Activated naive CD4-positive, alpha-beta T cell treated with anti-CD3 and anti-CD28 coated beads, Interleukin-2, amount 10 ng/mL, durations not matched to agents 7 days and 5 days (primary cell): Measurements from ENCODE around the gene CYB5A.

Source experiments
- CTCF ChIA-PET: fragments of 350-600 bp; sonication (Branson Sonifier 250); formaldehyde crosslinking; loops from one replicate; lab custom pipeline; 2021; ENCODE audit warnings: antibody characterized with exemption; lab: Charles Lee
- DNase-seq: peaks from one replicate; pipeline ENCODE4 v3.0.0-alpha.2; 2020
- H3K27ac Mint-ChIP-seq: one replicate; pipeline ENCODE4 v1.8.0; 2021; ENCODE audit warnings: mild to moderate bottlenecking, moderate library complexity, mixed read lengths
- H3K27me3 Mint-ChIP-seq: one replicate; pipeline ENCODE4 v1.8.0; 2021; ENCODE audit warnings: mild to moderate bottlenecking, mixed read lengths
- H3K36me3 Mint-ChIP-seq: one replicate; pipeline ENCODE4 v1.8.0; 2021; ENCODE audit warnings: mixed read lengths
- H3K4me1 Mint-ChIP-seq: one replicate; pipeline ENCODE4 v1.8.0; 2021; ENCODE audit warnings: mixed read lengths
- H3K4me3 Mint-ChIP-seq: one replicate; pipeline ENCODE4 v1.8.0; 2021; ENCODE audit warnings: mild to moderate bottlenecking, moderate library complexity, mixed read lengths
- H3K9me3 Mint-ChIP-seq: one replicate; pipeline ENCODE4 v1.8.0; 2021; ENCODE audit warnings: mixed read lengths

Gene CYB5A

DNA sequence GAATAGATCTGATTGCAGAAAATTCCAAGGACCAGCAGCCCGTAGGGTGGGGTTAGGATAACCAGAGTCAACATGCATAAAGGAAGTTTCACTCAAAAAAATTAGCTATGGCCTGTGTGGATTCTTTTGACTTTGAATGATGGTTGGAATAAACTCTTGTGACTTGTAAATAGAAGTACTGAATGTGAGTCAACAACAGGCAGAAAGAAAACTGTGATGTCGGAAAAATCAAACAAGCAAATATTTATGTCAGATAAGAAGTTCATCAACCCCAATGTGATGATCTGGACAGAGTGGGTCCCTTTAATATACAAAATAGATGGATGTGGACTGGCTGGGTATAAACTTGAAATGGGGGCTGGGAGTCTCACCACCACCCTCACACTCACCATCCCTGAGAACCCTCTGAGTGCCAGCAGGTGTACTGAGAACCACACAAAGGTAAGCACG, 75.1 kb downstream of the CYB5A start:
- Mint-ChIP-seq H3K4me1 (no peaks in the 10 kb centered on the region), H3K36me3 (no peaks in the 10 kb centered on the region), H3K9me3 (no peaks in the 10 kb centered on the region), H3K4me3 (no peak overlapping the region), H3K27ac (no peak overlapping the region), H3K27me3 (no peaks in the 10 kb centered on the region)
- DNase-seq, result no peak
- CTCF ChIA-PET, result no interaction called here

DNA sequence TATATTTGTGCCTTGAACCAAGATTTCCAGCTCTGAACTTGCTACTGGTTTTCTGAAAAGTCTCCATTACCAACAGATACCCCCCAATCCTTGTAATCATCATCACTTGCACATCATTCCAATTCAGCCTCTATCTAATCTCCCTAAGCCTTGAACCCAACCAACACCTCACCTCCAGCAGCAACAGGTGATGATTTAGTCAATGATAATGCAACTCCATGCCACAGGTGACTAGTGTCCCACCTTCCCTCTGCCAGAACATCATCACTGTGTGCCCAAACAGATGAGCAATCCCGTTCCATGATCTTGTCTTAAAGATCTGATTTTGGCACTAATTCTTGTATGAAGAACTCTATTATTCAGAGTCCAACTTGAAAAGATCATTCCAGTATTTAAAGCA, 75.9 kb downstream of the CYB5A start:
- Mint-ChIP-seq H3K36me3 (no peaks in the 10 kb centered on the region), H3K9me3 (no peaks in the 10 kb centered on the region), H3K27ac (no peak overlapping the region), H3K4me3 (no peak overlapping the region), H3K4me1 (no peaks in the 10 kb centered on the region), H3K27me3 (no peaks in the 10 kb centered on the region)
- CTCF ChIA-PET, result interaction anchor here (0.9 kb wide), 1 partner anchor 91 kb away, joined by 3 read pairs; no protein-coding TSS in a partner anchor
- no peak for DNase-seq

DNA sequence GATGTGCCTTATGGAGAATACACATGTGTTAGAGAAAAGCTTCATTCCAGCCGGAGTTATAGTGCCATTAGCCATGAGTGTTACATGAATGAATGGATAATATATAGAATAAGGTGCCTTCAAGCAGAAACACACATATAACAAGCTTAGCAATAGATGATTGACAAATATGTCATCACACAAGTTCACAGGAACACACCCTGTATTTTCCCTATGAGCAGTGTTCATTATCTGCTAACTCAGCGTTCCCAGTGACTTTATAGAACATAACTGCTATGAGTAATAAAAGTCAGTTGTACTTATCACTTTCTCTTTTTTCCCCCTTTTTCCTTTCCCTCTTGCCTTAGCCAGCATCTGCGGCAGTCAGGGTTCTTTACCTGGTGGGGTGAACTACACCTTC, 78.3 kb downstream of the CYB5A start:
- Mint-ChIP-seq H3K9me3 (no peaks in the 10 kb centered on the region), H3K27ac (no peak overlapping the region), H3K36me3 (no peaks in the 10 kb centered on the region), H3K4me1 (no peaks in the 10 kb centered on the region), H3K4me3 (no peak overlapping the region), H3K27me3 (peaks cover 3% of the 10 kb centered on the region)
- DNase-seq, result no peak
- CTCF ChIA-PET, result no interaction called here

DNA sequence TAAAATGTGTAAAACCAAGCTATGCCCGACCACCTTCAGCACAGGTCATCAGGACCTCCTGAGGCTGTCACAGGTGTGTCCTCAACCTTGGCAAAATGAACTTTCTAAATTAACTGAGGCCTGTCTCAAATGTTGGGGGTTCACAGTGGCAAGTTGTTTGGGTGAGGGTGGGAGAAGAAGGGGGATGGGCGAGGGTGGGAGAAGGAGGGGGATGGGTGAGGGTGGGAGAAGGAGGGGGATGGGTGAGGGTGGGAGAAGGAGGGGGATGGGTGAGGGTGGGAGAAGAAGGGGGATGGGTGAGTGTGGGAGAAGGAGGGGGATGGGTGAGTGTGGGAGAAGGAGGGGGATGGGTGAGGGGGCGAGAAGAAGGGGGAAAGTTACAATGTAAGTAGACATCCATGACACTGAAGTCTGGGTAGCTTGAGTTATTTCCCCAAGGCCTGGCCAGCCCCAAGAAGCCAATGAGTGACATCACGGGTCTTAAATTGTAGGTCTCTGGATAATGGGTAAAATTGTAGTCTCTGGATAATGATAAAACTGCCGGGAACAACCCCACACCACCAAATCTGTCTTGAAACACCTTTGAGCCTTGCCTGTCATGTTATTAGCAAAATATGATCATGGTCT, 87.1 kb downstream of the CYB5A start:
- Mint-ChIP-seq H3K36me3 (no peaks in the 10 kb centered on the region), H3K4me1 (no peaks in the 10 kb centered on the region), H3K4me3 (no peak overlapping the region), H3K9me3 (peaks cover 3% of the 10 kb centered on the region), H3K27me3 (peaks cover 9% of the 10 kb centered on the region), H3K27ac (no peak overlapping the region)
- CTCF ChIA-PET, result no interaction called here
- DNase-seq, result no peak

DNA sequence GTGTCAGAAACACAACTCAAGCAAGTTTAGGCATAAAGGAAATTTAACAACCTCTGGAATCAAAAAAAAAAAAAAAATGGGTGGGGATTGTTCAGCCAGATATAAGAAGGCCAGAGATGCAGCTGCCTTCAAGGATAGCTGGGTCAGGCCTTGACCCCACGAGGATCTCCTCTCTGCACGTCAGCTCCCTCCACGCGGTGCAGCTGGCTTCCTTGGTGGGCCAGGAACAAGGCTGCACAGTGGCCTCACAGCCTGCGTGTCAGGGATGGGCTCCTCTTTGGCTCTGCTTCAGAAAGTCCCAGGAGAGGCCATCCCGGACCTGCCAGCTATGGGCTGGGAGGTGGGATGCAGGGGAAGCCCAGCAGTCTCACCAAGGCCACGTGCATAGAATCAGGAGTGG, 88.0 kb downstream of the CYB5A start:
- no peak overlapping the region for H3K4me3 Mint-ChIP-seq
- peaks cover 3% of the 10 kb centered on the region for H3K9me3 Mint-ChIP-seq
- no peaks in the 10 kb centered on the region for H3K4me1 Mint-ChIP-seq
- peaks cover 10% of the 10 kb centered on the region for H3K27me3 Mint-ChIP-seq
- no peak overlapping the region for H3K27ac Mint-ChIP-seq
- H3K36me3 Mint-ChIP-seq, result no peaks in the 10 kb centered on the region
- no peak for DNase-seq
- CTCF ChIA-PET, result no interaction called here
